GM21423 (cell line): Measurements from ENCODE around the gene GUCY2C.

Experiments used
- ATAC-seq: cut with Tn5 transposase; IDR thresholded peaks from one replicate; pipeline ENCODE4 v1.9.1; 2021; ENCODE audit warnings: mild to moderate bottlenecking, moderate library complexity; ENCODE audit not compliant: unreplicated experiment

The GUCY2C gene

DNA sequence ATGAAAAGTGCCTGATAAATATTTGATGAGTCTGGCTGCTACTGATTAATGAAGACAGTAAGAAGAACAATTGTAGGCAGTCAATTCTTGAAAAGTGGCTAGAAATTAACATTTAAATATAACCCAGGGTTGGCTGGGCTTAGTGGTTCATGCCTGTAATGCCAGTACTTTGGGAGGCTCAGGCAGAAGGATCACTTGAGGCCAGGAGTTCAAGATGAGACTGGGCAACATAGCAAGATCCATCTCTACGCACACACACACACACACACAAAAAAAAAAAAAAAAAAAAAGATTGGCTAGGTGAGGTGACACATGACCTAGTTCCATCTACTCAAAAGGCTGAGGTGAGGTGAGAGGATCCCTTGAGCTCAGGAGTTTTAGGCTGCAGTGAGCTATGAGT lies 120.8 kb downstream of the GUCY2C start:
- no peak for ATAC-seq

DNA sequence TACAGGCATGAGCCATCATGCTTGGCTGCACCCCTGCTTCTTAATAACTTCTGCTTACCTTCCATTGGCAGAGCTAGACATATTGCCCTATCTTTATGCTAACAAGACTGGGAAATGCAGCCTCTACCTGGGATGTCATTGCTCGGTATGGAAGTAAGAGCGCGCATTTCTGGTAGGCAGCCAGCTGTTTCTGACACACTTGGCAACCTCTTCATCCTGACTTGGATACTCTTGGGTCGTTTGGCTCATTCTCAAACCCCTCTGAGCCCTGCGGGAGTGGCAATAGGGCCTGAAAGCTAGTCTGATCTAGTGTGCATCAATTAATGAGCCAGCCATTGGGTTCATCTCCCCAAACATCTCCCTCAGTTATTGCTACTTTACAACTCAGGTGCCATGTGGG lies 123.3 kb downstream of the GUCY2C start:
- ATAC-seq: no peak

DNA sequence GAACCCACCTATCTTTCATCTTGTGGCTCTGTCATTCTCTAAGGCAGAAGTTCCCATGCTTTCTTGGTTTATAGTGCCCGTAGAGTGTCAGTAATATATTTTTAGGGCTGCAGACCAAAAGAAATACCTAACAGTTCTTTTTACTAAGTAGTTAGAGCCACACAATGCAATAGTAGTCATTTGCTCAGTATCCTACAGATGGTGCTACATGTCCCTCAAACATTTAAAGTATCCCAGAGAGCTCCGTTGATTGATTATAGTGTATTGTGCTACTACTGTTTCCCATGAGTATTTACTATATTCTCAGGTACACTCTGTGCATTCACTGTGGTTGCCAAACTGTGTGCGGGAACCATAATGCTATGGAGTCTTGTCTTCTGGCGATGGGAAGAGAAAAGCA lies 124.0 kb downstream of the GUCY2C start:
- no peak for ATAC-seq

DNA sequence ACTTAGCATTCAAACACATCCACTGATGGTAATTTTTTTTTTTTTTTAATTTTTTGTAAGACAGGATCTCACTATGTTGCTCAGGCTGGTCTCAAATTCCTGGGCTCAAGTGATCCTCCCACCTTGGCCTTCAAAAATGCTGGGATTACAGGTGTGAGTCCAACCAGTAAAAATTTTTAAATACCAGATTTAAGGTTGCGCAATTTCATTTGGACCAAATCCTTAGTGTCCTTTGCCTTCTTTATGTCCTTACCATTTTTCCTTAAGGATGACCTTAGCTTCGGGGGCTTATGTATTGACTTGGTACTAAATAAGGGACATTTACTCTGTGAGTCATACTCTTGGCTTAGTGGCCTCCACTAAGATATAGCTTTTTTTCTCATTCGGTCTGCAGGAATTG lies 124.6 kb downstream of the GUCY2C start:
- no peak for ATAC-seq

DNA sequence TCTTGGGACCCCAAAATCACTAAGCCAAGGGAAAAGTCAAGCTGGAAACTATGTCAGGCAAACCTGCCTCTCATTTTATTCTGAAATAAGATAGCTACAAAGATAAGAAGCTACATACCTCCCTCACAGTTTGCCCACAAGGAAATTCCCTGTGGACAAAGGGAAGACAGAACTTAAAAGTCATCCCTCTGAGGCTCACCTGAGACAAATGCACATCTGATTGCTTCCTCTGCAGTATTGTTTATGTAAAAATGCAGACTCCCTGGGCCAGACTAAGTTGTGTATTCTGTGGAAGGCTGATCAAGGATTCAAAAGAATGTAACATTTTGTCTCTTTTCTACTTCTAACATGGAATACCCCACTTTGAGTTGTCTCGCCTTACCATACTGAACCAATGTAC lies 126.2 kb downstream of the GUCY2C start:
- no peak for ATAC-seq

DNA sequence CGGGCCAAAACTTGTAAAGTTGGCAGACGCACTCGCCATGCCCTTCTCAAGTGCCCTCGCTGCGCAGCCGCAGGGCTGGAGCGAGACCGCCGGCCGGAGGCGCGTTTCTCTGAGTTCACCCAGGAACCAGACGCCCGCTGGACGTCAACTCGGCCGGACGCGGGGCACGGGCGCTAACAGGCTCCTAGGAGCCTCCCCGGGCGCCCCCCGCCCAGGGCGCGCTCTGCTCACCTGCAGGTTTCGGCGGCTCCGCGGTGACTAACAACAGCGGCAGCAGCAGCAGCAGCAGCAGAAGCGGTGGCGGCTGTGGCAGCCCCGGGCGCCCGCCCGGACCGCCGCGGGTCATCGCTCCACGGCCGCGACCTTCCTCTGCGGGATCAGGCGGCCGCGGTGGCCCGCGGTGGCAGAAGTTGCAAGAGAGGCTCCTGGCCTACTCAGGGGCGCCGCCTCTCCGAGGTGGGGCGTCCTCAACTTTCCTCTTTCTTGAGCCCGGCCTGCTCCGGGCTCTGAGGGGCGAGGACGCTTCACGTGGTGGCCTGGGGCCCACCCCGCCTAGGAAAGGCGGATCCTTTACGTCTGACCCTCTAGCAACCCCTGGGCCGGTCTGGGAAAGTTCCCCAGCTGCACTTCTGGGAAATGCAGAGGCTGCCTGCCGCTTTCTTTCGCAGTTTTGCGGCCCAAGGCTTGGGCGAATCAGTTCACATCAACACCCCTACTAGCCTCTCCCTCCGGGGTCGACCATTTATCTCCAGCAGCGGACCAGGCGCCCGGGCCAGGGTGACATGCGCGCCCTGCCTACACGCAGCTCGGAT lies 128.8 kb downstream of the GUCY2C start, which contains the start of gene PLBD1:
TSS of gene PLBD1 (minus strand) at position 533 of the 812 bp plus-strand sequence. CDS start at position 346, 187 bp downstream.
- peak; percentile 75 for ATAC-seq

DNA sequence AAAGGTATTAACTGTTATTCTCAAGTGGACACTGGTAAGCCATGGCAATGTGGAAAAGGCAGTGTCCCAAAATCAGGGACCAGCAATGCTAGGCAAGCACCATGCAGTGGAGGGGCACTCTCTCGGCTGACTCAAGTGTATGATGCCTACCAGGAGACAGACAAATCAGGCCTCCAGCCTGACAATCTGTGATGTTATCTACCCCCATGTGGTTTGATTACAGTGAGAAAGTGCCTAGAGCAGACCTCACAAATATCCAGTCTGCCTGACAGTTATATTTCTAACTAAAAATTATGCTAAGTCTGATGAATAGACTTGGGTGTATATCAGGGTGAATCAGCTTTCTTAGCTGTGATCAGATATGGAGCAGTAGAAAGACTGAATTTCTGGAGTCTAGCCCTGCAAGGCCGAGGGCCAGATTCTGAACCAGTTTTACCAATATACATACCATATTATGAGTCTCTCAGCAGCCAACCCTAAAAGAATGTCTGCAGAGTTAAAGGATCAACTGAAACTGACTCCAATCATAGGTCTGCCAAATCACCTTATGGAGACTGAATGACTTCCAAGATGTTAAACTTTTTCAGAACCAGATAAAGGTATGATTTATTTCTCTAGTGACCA lies 132.0 kb downstream of the GUCY2C start:
- ATAC-seq: no peak

DNA sequence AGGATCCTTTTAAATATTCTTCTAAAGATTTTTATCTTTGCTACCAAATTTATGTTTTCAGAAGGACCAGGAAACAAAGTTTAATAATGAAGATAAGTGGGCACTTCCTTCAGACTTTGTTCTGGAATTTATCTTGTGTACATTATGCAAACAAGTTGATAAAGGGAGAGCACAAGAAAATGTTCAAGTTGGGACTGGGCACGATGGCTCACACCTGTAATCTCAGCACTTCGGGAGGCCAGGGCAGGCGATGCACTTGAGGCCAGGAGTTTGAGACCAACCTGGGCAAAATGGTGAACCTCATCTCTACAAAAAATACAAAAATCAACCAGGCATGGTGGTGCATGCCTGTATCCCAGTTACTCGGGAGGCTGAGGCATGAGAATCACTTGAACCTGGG lies 133.4 kb downstream of the GUCY2C start:
- no peak for ATAC-seq
